GM12873 (cell line): Measurements from ENCODE around the gene BRD4.

Experiments
- CTCF ChIP-seq: IDR thresholded peaks from 2 replicates; pipeline ENCODE4 v1.5.1; 2012; ENCODE audit warnings: low read depth, mild to moderate bottlenecking, moderate library complexity, low read length, control low read depth; ENCODE audit not compliant: insufficient read depth; ENCODE audit errors: missing control alignments

Gene BRD4

DNA sequence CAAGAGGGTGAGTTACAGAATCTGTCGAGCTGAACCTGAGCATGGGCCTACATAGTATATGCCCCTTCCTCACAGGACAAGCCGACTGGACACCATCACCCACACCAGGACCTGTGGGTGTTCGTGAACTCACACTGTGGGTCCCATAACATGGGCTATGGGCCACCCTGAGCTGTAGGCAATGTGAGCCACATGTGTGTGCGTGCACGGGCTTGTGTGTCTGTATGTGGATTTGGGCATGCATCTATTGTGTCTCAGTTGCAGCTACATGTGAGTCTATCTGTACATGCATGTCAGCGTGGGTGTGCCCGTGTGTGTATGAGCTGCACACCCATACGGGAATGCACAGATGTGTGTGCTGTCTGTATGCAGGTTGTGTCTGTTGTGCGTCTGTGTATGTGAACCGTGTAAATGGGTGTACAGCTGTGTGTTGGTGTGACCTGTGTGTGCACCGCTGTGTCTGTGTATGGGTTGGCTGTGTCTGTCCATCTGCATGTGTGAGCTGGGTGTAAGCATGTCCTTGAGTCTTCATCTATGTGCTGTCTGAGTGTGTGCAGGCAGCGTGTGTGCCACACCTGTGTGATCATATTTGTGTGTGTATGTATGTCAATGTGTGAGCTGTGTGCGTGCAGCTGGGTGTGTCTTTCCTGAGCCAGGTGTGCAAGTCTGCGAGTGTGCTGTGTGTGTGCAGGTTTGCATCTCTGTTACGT is 133.2 kb downstream of the BRD4 start:
- TF ChIP-seq CTCF, result no peak

DNA sequence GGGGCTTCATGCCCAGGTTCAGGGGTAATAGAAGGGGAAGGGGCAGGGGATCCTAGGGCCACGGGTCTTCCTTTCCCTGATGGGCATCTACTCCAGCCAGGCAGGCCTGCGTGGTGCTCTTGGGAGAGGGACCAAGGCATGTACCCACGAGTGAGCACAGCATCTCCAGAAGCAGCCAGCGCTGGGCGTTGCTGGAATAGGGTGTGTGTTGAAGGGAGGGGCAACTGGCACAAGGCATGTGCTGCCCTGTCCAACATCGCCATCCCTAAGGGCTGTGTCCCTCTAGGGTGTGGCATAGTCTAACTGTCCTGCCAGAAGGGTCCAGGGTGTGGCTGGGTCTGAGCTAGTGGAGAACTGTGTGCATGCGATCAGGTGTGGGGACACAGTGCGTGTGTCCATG is 134.4 kb downstream of the BRD4 start:
- TF ChIP-seq CTCF, result no peak

- no peak for TF ChIP-seq CTCF
Measured at GRCh38 chr19:15197275-15197941, 134.9 kb downstream of the BRD4 start.

GRCh38 chr19:15196360-15197005 is 135.9 kb downstream of the BRD4 start:
- no peak for TF ChIP-seq CTCF

- TF ChIP-seq CTCF, result no peak
Measured at GRCh38 chr19:15195371-15196334, 136.7 kb downstream of the BRD4 start.

- no peak for TF ChIP-seq CTCF
Measured at GRCh38 chr19:15194938-15195337, 137.4 kb downstream of the BRD4 start.

GRCh38 chr19:15191982-15192381 is 140.4 kb downstream of the BRD4 start:
- TF ChIP-seq CTCF, result no peak
